GM12892 (cell line): ENCODE data around the gene SREBF1. TPM values are rescaled to one million over a fixed set of nuclear protein-coding genes. Genes with fewer than 3 reads are reported as not detected.

ENCODE experiments used
- DNase-seq: peaks from one replicate; pipeline ENCODE4 v3.0.0; 2011; ENCODE audit not compliant: insufficient read length
- FAIRE-seq: peaks from 2 replicates; lab custom pipeline; 2011; peaks lifted over from hg19 to GRCh38; lab: Jason Lieb, UNC
- POLR2A ChIP-seq: IDR thresholded peaks from 2 replicates; pipeline ENCODE4 v1.6.1; 2011; ENCODE audit warnings: low read depth, low read length, control low read depth
- POLR2AphosphoS5 ChIP-seq: IDR thresholded peaks from 2 replicates; pipeline ENCODE4 v1.6.1; 2011; ENCODE audit warnings: low read depth, low read length, control low read depth
- TAF1 ChIP-seq: IDR thresholded peaks from 2 replicates; pipeline ENCODE4 v1.6.1; 2011; ENCODE audit warnings: low read depth, mild to moderate bottlenecking, control low read depth, low read length, borderline replicate concordance
- polyA plus RNA-seq: library from polyadenylated mRNA; unstranded; fragments of >200 nt; gene quantifications from one replicate; pipeline ENCODE4 v1.2.1, GENCODE V29; 2012; ENCODE audit warnings: missing spikeins, inconsistent platforms; ENCODE audit not compliant: missing spikeins

SREBF1 gene
- polyA plus RNA-seq: 14.3 TPM

DNA sequence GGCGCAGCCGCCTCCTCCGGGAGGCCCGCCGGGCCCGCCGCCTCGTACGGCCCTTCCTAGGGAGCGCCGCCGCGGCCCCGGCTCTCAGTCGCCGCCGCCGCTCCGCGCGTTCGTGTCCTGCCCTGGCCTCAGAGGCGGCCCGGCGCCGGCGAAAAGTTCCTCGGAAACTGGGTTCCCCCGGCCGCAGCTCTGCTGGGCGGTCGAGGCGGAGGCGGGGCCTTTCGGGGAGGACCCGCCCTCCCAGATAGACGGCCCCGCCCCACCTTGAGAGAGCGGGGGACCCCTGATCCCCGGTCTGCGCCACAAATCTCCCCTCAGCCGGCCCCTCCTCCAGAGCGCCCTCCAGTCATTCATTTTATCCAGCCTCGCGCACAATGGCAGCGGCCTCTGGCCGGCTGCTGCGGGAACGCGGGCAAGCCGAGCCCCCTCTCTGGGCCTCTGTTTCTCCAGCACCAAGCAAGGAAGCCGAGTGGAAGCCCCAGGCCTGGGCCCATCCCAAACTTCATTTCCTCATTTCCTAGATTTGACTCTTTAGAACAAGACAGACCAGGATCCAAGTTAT lies at the start of gene SREBF1:
SREBF1 (minus strand) TSS at position 169 of the 562 bp plus-strand sequence. CDS start 169 bp downstream, outside the sequence.
- TF ChIP-seq POLR2AphosphoS5 (no peak), POLR2A (no peak), TAF1 (no peak)
- FAIRE-seq: peak; percentile 86
- DNase-seq: peak; percentile 80

- TF ChIP-seq POLR2AphosphoS5 (no peak), TAF1 (no peak), POLR2A (no peak)
- FAIRE-seq: no peak
- DNase-seq: no peak
These were observed 49.4 kb upstream of the SREBF1 start for GRCh38 chr17:17886226-17886625.

DNA sequence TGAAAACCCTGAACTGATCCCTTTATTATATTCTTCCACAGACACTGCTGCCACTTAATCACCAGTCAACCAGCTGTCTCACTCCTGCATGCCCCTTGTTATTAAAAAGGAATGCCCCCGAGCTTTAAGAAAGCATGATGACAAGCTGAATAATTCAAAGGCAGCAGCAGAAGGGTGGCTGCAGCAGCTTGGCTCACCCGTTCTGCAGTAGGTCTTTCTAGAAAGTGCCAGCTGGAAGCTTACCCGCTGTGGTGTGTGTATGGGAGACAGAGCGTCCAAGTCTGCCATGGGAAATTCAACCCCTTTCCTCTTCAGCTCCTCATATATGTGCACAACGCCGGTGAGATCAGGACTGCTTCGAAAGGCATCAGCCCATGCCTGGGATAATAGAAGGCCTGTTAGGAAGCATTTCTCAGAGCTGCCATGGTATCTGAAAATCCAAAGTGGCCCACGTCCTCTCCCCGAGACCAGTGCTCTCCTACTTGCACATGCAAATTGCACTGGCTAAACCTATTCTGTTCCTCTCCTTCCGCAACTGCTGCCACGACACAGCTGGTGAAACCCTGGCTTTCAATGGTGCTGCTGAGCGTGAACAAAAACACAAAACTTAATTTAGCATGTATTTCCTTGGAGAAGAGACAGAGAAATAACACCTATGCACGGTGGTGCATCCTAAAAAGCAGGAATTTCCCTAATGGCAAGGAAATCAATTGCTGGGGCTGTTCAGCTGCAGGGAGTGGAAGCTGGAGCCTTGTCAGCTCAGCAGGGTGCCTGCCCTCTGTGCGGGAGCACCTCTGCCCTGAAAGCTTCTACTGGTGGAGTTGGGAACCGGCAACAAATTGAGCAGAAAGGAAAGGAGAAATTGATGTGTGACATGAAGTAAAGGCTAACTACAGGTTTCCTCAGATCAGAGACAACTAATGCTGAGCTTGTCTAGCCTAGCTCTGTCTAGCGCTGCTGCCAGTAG lies 47.9 kb upstream of the SREBF1 start:
- DNase-seq (no peak), FAIRE-seq (no peak)
- TF ChIP-seq POLR2AphosphoS5 (no peak), POLR2A (no peak), TAF1 (no peak)

DNA sequence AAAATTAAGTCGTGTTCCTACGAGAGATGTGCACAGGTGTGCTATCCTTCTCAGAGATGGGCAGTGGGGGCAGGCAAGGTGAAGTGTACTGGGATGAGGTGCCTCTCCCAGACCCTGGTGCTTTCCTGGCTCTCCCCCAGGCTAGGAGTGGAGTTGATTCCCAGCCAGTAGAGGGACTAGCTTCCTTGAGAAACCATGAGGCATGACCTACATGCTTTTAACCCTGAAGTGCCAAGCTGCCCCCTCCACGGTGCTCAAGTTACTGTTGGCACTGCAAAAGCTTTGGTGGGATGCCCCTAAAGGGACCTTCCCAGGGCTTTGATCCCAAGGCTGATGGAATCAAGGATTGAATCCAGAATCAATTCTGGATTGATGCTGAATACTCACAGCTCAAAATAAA lies 47.0 kb upstream of the SREBF1 start:
- DNase-seq (no peak), FAIRE-seq (no peak)
- TF ChIP-seq POLR2A: no peak
- TF ChIP-seq TAF1: no peak
- no peak for TF ChIP-seq POLR2AphosphoS5

DNA sequence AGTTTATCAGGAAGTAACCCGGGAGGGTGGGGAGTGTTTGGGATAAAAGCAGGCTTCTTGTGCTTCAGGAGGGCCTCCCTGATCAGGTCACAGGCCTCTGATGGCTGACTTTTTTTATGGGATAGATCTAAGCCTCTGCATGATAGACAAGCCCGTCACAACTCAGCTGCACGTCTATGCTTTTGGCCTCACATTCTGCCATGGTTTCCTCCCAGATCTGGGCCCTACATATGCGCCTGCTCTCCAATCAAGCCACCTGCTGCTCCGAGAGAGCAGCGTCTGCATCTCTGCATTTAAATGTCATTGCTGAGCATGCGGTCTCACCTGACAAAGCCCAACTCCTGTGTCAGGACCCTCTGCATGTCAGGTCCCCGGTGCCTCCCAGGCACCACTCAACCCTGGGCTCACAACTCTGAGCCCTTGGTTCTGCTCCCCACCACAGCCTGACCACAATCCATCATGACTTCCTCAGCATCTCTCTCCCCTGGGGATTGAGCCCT lies 45.3 kb upstream of the SREBF1 start:
- FAIRE-seq (no peak), DNase-seq (no peak)
- TF ChIP-seq TAF1 (no peak), POLR2A (no peak), POLR2AphosphoS5 (no peak)

DNA sequence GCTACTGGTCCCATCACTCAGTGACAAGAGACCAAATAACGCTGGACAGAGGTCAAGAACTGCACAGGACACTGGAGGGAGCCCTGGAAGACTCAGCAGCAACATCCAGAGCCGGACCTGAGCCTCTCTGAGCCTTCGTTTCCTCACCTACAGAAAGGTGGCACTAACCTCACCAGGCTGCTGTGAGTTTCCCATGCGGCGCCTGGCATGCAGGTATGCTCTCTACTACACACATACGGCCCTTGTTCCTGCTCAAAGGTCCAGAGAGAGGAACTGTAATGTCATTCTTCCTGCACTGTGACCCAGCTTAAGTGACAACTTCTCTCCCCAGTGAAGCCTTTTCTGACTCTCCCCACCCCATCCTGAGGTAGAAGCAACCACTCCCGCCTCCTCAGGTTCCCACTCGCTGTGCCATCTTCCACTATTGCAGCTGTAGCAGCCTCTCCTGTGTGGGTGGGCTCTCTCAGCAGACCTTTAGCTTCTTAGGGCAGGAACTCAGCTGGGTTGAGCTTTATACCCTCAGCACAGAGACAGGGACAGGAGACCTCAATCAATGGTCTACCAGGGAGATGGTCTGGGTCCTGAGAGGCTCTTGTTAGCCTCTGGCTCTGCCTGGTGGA lies 43.9 kb upstream of the SREBF1 start:
- DNase-seq (no peak), FAIRE-seq (no peak)
- TF ChIP-seq POLR2AphosphoS5: no peak
- no peak for TF ChIP-seq POLR2A
- TF ChIP-seq TAF1: no peak

DNA sequence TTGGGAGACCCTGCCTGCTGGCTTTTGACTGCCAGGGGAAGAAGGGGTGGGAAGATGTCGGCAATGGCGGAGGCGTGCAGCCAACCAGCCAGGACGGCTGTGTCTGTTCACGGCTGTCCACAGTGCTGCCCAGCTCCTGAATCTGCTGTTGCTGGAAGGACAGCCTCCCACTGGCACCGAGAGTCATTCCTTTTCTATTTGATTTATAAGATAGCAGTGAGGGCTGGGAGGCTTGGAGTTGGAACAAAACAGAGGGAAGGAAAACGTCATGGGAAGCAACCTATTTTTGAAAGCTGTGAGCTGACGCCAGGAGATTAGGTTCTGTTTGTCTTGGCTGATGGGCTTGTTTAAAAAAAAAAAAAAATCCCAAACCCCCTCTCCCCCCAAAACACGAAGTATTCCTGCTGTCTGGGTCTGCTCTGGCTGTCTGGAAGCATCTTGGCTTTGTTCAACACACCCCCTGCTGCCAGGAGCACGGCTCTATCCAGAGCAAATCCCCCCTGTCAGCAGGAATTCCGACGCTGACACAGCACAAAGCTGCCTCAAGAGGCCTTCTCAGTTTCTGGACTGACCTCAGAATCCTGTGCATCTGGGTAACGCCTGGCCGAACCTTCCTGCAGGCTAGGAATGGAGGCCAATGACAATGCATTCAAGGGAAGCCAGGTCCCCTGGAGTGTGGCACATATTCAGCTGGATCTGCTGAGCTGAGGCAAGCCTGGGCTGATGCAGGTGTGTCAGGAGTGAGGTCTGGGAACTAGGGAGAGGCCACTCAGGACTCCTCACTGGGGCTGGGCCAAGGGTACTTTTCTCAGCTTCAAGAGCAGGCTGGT lies 41.0 kb upstream of the SREBF1 start:
- no peak for DNase-seq
- TF ChIP-seq POLR2AphosphoS5: no peak
- TF ChIP-seq TAF1: no peak
- TF ChIP-seq POLR2A: no peak
- FAIRE-seq: no peak

DNA sequence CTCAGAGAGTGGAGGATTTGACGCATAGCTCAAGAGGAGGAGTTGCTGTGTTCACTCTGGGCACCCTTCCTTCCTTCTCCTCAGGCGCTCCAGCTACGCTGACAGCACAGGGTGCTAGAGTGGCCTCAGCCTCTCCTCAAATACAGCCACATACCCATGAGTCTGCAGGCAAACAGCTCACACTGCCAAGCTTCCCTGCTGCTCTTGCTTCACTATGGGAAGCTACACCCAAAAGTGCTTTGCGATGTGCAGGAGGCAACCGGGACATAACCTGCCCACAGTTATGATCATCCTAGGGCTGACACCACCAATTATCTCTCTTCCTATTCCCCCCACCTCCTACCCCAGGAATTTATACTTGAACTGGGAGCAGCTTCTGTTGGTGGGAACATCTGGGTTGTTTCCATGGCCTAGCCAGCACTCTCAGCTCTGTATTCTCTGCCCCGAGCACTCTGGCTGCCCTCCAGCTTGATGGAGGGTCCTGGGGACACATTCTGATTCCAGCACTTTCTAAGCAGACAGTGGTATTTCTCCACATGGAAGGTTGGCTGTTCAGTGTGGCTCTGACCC lies 40.3 kb upstream of the SREBF1 start:
- DNase-seq: no peak
- TF ChIP-seq POLR2A: no peak
- TF ChIP-seq POLR2AphosphoS5: no peak
- no peak for TF ChIP-seq TAF1
- FAIRE-seq: no peak

- TF ChIP-seq TAF1 (no peak), POLR2A (no peak), POLR2AphosphoS5 (no peak)
- DNase-seq (no peak), FAIRE-seq (no peak)
These were observed 37.7 kb upstream of the SREBF1 start for GRCh38 chr17:17874478-17874877.

DNA sequence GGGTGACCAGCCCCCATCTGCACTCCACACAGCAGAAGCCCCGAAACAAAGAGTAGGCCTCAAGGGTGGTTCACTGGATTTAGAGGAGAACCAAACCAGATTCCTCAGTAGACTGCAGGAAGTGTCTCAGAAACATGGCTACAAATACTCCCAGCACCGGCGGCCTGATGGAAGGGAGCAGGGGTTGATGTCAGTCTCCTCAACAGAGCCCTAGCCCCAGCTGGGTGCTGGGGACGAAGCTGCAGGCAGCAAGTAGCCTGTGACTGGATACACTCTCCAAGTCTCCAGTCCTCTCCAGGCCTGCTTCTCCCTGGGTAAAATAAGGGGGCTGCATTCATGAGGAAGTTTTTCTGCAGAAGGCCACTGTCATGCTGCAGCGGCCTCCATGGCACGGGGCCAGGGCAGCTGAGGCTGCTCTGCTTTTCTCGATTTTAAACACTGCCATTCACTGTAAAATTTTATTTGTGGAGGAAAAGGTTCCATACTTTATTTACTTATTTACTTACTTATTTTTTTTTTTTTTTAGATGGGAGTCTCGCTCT lies 36.7 kb upstream of the SREBF1 start:
- DNase-seq (no peak), FAIRE-seq (no peak)
- no peak for TF ChIP-seq POLR2A
- no peak for TF ChIP-seq POLR2AphosphoS5
- TF ChIP-seq TAF1: no peak
